Measurements from ENCODE around the gene RSPO4.

The RSPO4 gene

GRCh38 chr20:1010659-1011058 lies 8.5 kb upstream of the RSPO4 start:
- DNase-seq (ENCODE audit: low read depth): no peak
- no peak for TF ChIP-seq CTCF (IDR thresholded peaks at IDR 0.05; ENCODE audit: low read length, missing control alignments)

GRCh38 chr20:1005452-1006027 lies 3.4 kb upstream of the RSPO4 start:
- TF ChIP-seq CTCF (IDR thresholded peaks at IDR 0.05; ENCODE audit: low read length, missing control alignments): no peak
- H3K4me3 ChIP-seq (replicated peaks; ENCODE audit: low read depth, low read length): no peak overlapping the region
- DNase-seq (ENCODE audit: low read depth): peak; percentile 26

More at GRCh38 chr20:1010659-1011058, 8.5 kb upstream of the RSPO4 start:
- no peak overlapping the region for H3K4me3 ChIP-seq (replicated peaks; ENCODE audit: low read depth, low read length)

GRCh38 chr20:1003920-1004697 lies 2.0 kb upstream of the RSPO4 start:
- no peak overlapping the region for H3K4me3 ChIP-seq (replicated peaks; ENCODE audit: low read depth, low read length)
- DNase-seq (ENCODE audit: low read depth): no peak
- no peak for TF ChIP-seq CTCF (IDR thresholded peaks at IDR 0.05; ENCODE audit: low read length, missing control alignments)

GRCh38 chr20:1002682-1003561 lies 811 bp upstream of the RSPO4 start:
- no peak for TF ChIP-seq CTCF (IDR thresholded peaks at IDR 0.05; ENCODE audit: low read length, missing control alignments)
- H3K4me3 ChIP-seq (replicated peaks; ENCODE audit: low read depth, low read length): no peak overlapping the region

GRCh38 chr20:1001116-1001515 lies 995 bp downstream of the RSPO4 start:
- TF ChIP-seq CTCF (IDR thresholded peaks at IDR 0.05; ENCODE audit: low read length, missing control alignments): no peak
- DNase-seq (ENCODE audit: low read depth): no peak
- no peak overlapping the region for H3K4me3 ChIP-seq (replicated peaks; ENCODE audit: low read depth, low read length)

More at GRCh38 chr20:1002682-1003561, 811 bp upstream of the RSPO4 start:
- DNase-seq (ENCODE audit: low read depth): no peak

GRCh38 chr20:998231-998830 lies 3.8 kb downstream of the RSPO4 start:
- no peak overlapping the region for H3K4me3 ChIP-seq (replicated peaks; ENCODE audit: low read depth, low read length)
- no peak for DNase-seq (ENCODE audit: low read depth)
- no peak for TF ChIP-seq CTCF (IDR thresholded peaks at IDR 0.05; ENCODE audit: low read length, missing control alignments)
